Ishikawa (cell line): ENCODE results near the gene MRPL41.

Experiments
- CREB1 ChIP-seq: IDR thresholded peaks from 2 replicates; pipeline ENCODE4 v1.6.1; 2012; ENCODE audit warnings: low read depth
- EGR1 ChIP-seq: IDR thresholded peaks from 2 replicates; pipeline ENCODE4 v1.6.1; 2012
- RAD21 ChIP-seq: IDR thresholded peaks from 2 replicates; pipeline ENCODE4 v1.6.1; 2012; ENCODE audit warnings: low read depth
- TAF1 ChIP-seq: IDR thresholded peaks from 2 replicates; pipeline ENCODE4 v1.6.1; 2012; ENCODE audit warnings: low read depth, mild to moderate bottlenecking
- YY1 ChIP-seq: IDR thresholded peaks from 2 replicates; pipeline ENCODE4 v1.6.1; 2012; ENCODE audit warnings: low read depth
- ZBTB7A ChIP-seq: IDR thresholded peaks from 2 replicates; pipeline ENCODE4 v1.6.1; 2012; ENCODE audit warnings: low read depth

DNA sequence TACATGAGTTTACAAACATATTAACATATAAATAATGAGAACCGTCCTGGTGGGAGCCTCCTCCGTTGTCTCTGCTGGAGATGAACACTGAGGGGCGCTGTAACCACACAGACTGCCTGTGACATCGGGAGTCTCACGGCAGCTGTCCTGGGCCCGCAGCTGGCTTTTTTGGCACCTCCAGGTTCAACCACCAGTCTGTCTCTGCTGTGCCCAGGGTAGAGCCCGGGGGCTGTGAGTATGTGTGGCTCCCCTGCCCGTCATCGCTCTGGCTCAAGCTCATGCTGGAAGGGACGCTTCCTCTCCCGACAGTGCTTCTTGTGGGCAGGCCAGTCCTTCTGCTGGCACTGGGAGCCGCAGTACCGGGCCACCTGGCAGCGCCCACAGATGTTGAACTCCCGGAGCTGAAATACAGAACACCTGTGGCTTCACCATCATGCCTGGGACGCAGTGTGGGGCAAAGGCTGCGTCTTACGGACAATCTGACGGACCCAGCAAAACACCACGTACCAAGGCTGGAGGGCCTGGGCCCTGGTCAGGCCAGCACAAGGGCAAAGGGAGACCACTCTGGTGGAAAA lies 30.7 kb downstream of the MRPL41 start:
- TF ChIP-seq EGR1 (no peak), CREB1 (no peak), RAD21 (peak; percentile 56), YY1 (no peak), ZBTB7A (no peak), TAF1 (no peak)
